Naive thymus-derived CD4-positive, alpha-beta T cell (primary cell): ENCODE data around the gene CHAC1. TPM values are rescaled to one million over a fixed set of nuclear protein-coding genes. Genes with fewer than 3 reads are reported as not detected.

Experiments
- ATAC-seq: fragments of 150-1000 bp; cut with Tn5 transposase; 2 replicates; pipeline ENCODE4 v1.10.0; 2021; ENCODE audit warnings: mild to moderate bottlenecking, moderate library complexity
- CTCF ChIA-PET: fragments of 350-600 bp; sonication (Branson Sonifier 250); formaldehyde crosslinking; loops from one replicate; lab custom pipeline; 2021; ENCODE audit warnings: antibody characterized with exemption; lab: Charles Lee
- POLR2A ChIA-PET: fragments of 350-600 bp; sonication (Branson Sonifier 250); formaldehyde crosslinking; loops from one replicate; lab custom pipeline; 2021; ENCODE audit warnings: antibody characterized with exemption, inconsistent platforms; lab: Charles Lee
- DNase-seq, 9 donors: peaks; one replicate each; pipeline versions ENCODE4 v3.0.0 to v3.0.0-alpha.2; 2020 to 2022; ENCODE audit warnings: mixed read lengths in 1 of 9
- H3K27ac ChIP-seq: one replicate; pipeline ENCODE4 v1.7.0; 2013; ENCODE audit warnings: mild to moderate bottlenecking, low read depth, low read length, moderate library complexity
- H3K27me3 ChIP-seq, 2 donors: one replicate each; pipeline ENCODE4 v1.7.0; 2013; ENCODE audit warnings: low read length in 2 of 2, mild to moderate bottlenecking in 2 of 2, moderate library complexity in 2 of 2; ENCODE audit not compliant: control insufficient read depth in 2 of 2, insufficient read depth in 2 of 2
- H3K36me3 ChIP-seq, 3 experiments: 1 replicate in 2 of 3; 2 replicates in 1 of 3; pipeline ENCODE4 v1.7.0; 2013; ENCODE audit warnings: low read length in 3 of 3, mild to moderate bottlenecking in 3 of 3, moderate library complexity in 1 of 3; ENCODE audit not compliant: insufficient read depth in 3 of 3, control insufficient read depth in 2 of 3
- H3K4me1 ChIP-seq, 2 donors: one replicate each; pipeline ENCODE4 v1.7.0; 2013; ENCODE audit warnings: low read length in 2 of 2, mild to moderate bottlenecking in 2 of 2, moderate library complexity in 1 of 2; ENCODE audit not compliant: control insufficient read depth in 2 of 2, insufficient read depth in 2 of 2
- H3K4me3 ChIP-seq: 2 replicates; pipeline ENCODE4 v1.7.0; 2013; ENCODE audit warnings: mild to moderate bottlenecking, low read length
- H3K9me3 ChIP-seq, 3 experiments: 1 replicate in 2 of 3; 2 replicates in 1 of 3; pipeline ENCODE4 v1.7.0; 2013; ENCODE audit warnings: low read length in 3 of 3; ENCODE audit not compliant: control insufficient read depth in 2 of 3
- H3K27ac Mint-ChIP-seq, 9 donors: one replicate each; pipeline ENCODE4 v1.8.0; 2020 to 2022; ENCODE audit warnings: mixed read lengths in 9 of 9, mild to moderate bottlenecking in 8 of 9, moderate library complexity in 5 of 9, inconsistent platforms in 2 of 9
- H3K27me3 Mint-ChIP-seq, 5 donors: one replicate each; pipeline ENCODE4 v1.8.0; 2021 to 2022; ENCODE audit warnings: mixed read lengths in 5 of 5, mild to moderate bottlenecking in 1 of 5
- H3K36me3 Mint-ChIP-seq, 5 donors: one replicate each; pipeline ENCODE4 v1.8.0; 2020 to 2022; ENCODE audit warnings: mixed read lengths in 5 of 5, mild to moderate bottlenecking in 3 of 5, inconsistent platforms in 1 of 5
- H3K4me1 Mint-ChIP-seq, 7 donors: one replicate each; pipeline ENCODE4 v1.8.0; 2020 to 2022; ENCODE audit warnings: mixed read lengths in 7 of 7, mild to moderate bottlenecking in 3 of 7, inconsistent platforms in 1 of 7
- H3K4me3 Mint-ChIP-seq, 10 donors: one replicate each; pipeline ENCODE4 v1.8.0; 2020 to 2022; ENCODE audit warnings: mild to moderate bottlenecking in 10 of 10, mixed read lengths in 10 of 10, moderate library complexity in 6 of 10, inconsistent platforms in 2 of 10
- H3K9me3 Mint-ChIP-seq, 11 donors: one replicate each; pipeline ENCODE4 v1.8.0; 2020 to 2022; ENCODE audit warnings: mixed read lengths in 11 of 11, mild to moderate bottlenecking in 4 of 11, inconsistent platforms in 1 of 11, moderate library complexity in 1 of 11
- intact Hi-C, 2 donors: fragments of 100-400 bp; cut with micrococcal nuclease; formaldehyde crosslinking; loops; one replicate each; pipeline ENCODE4 v1.15.1; 2023
- polyA plus RNA-seq, 2 donors: library from polyadenylated mRNA; unstranded; fragments of 300-500 nt; fragmentation: Illumina TruSeq; gene quantifications; one replicate each; pipeline ENCODE4 v1.2.3, GENCODE V29; 2021
- total RNA-seq, 6 experiments: library from RNA in 5 of 6; stranded (reverse) in 5 of 6; gene quantifications; 1 replicate in 5 of 6; 2 replicates in 1 of 6; pipeline ENCODE4 v1.2.3 and lab custom pipeline; 2021 to 2026

Gene CHAC1
- total and polyA plus RNA-seq, 7 experiments from 2014 or later, result 0.24 to 5.7 (median 0.86) TPM; not detected in 1

GRCh38 chr15:40995656-40996055 lies 42.4 kb downstream of the CHAC1 start:
- H3K4me1 ChIP-seq, result no peaks in the 10 kb centered on the region
- H3K27ac Mint-ChIP-seq, result peak overlapping the region in 1 of 9 donors; percentile 73
- H3K9me3 ChIP-seq, result no peaks in the 10 kb centered on the region
- DNase-seq, result no peak
- H3K9me3 Mint-ChIP-seq, result no peaks in the 10 kb centered on the region
- H3K36me3 ChIP-seq, result peaks cover 5 to 70% (median 5%) of the 10 kb centered on the region in 3 experiments
- peak; percentile 40 for ATAC-seq
- H3K4me3 ChIP-seq, result no peak overlapping the region
- H3K27me3 ChIP-seq, result no peaks in the 10 kb centered on the region
- peaks cover 0 to 10% (median 0%) of the 10 kb centered on the region in 7 donors for H3K4me1 Mint-ChIP-seq
- CTCF ChIA-PET, result no interaction called here
- POLR2A ChIA-PET, result no interaction called here
- peaks cover 10 to 48% (median 25%) of the 10 kb centered on the region in 5 donors for H3K36me3 Mint-ChIP-seq
- intact Hi-C loops, result no loop called here
- no peak overlapping the region for H3K27ac ChIP-seq
- no peak overlapping the region for H3K4me3 Mint-ChIP-seq
- no peaks in the 10 kb centered on the region for H3K27me3 Mint-ChIP-seq

- DNase-seq, result no peak
- peaks cover 0 to 3% (median 0%) of the 10 kb centered on the region in 7 donors for H3K4me1 Mint-ChIP-seq
- H3K9me3 ChIP-seq, result no peaks in the 10 kb centered on the region
- no peaks in the 10 kb centered on the region for H3K4me1 ChIP-seq
- H3K27me3 ChIP-seq, result no peaks in the 10 kb centered on the region
- no peaks in the 10 kb centered on the region for H3K9me3 Mint-ChIP-seq
- ChIA-PET POLR2A (no interaction called here), CTCF (no interaction called here)
- intact Hi-C loops, result no loop called here
- no peak overlapping the region for H3K27ac Mint-ChIP-seq
- no peak for ATAC-seq
- H3K36me3 ChIP-seq, result peaks cover 0 to 74% (median 5%) of the 10 kb centered on the region in 3 experiments
- H3K27ac ChIP-seq, result no peak overlapping the region
- no peak overlapping the region for H3K4me3 ChIP-seq
- no peak overlapping the region for H3K4me3 Mint-ChIP-seq
- H3K27me3 Mint-ChIP-seq, result no peaks in the 10 kb centered on the region
- peaks cover 5 to 37% (median 14%) of the 10 kb centered on the region in 5 donors for H3K36me3 Mint-ChIP-seq
Observed at GRCh38 chr15:40999190-40999589, 45.9 kb downstream of the CHAC1 start.

GRCh38 chr15:41001524-41002214 lies 48.4 kb downstream of the CHAC1 start:
- Mint-ChIP-seq H3K27ac (peak overlapping the region in 1 of 9 donors; percentile 65), H3K9me3 (no peaks in the 10 kb centered on the region), H3K27me3 (no peaks in the 10 kb centered on the region), H3K4me3 (no peak overlapping the region), H3K4me1 (peaks cover 0 to 2% (median 0%) of the 10 kb centered on the region in 7 donors), H3K36me3 (peaks cover 0 to 39% (median 9%) of the 10 kb centered on the region in 5 donors)
- Histone ChIP-seq H3K27me3 (no peaks in the 10 kb centered on the region), H3K4me1 (no peaks in the 10 kb centered on the region), H3K27ac (no peak overlapping the region), H3K9me3 (no peaks in the 10 kb centered on the region), H3K36me3 (peaks cover 0 to 70% (median 0%) of the 10 kb centered on the region in 3 experiments), H3K4me3 (no peak overlapping the region)
- DNase-seq (no peak), ATAC-seq (no peak)
- intact Hi-C loops, result no loop called here
- ChIA-PET POLR2A (no interaction called here), CTCF (no interaction called here)

- no peaks in the 10 kb centered on the region for H3K27me3 Mint-ChIP-seq
- intact Hi-C loops, result no loop called here
- H3K9me3 ChIP-seq, result no peaks in the 10 kb centered on the region
- ATAC-seq (no peak), DNase-seq (no peak)
- ChIA-PET CTCF (interaction anchor here (0.8 kb wide), 1 partner anchor 64 kb away, joined by 3 read pairs; no protein-coding TSS in a partner anchor), POLR2A (interaction anchor here (0.8 kb wide), 1 partner anchor 95 kb away, joined by 3 read pairs; no protein-coding TSS in a partner anchor)
- H3K27ac Mint-ChIP-seq, result peak overlapping the region in 1 of 9 donors; percentile 6
- H3K27me3 ChIP-seq, result no peaks in the 10 kb centered on the region
- no peak overlapping the region for H3K4me3 ChIP-seq
- no peak overlapping the region for H3K27ac ChIP-seq
- no peak overlapping the region for H3K4me3 Mint-ChIP-seq
- no peaks in the 10 kb centered on the region for H3K4me1 ChIP-seq
- peaks cover 0 to 44% (median 9%) of the 10 kb centered on the region in 5 donors for H3K36me3 Mint-ChIP-seq
- peaks cover 0 to 4% (median 0%) of the 10 kb centered on the region in 7 donors for H3K4me1 Mint-ChIP-seq
- no peaks in the 10 kb centered on the region for H3K9me3 Mint-ChIP-seq
- H3K36me3 ChIP-seq, result peaks cover 0 to 49% (median 0%) of the 10 kb centered on the region in 3 experiments
Observed at GRCh38 chr15:41004490-41004889, 51.2 kb downstream of the CHAC1 start.

Other genes with a start within 250 kb of the CHAC1 start
- gene RMDN3, start 198.2 kb upstream of the CHAC1 start, total RNA-seq, result 10 to 100 TPM; 19.5 to 44.0 (median 31.9) TPM
- 10 to 100 TPM; 15.7 to 20.2 TPM for gene RMDN3, start 198.2 kb upstream of the CHAC1 start, polyA plus RNA-seq
- gene GCHFR, start 189.4 kb upstream of the CHAC1 start, total RNA-seq, result 10 to 100 TPM; 14.5 to 38.3 (median 18.1) TPM
- gene GCHFR, start 189.4 kb upstream of the CHAC1 start, polyA plus RNA-seq, result 10 to 100 TPM; 65.7 to 83.2 TPM
- 1 to 10 TPM in 3 of 5 experiments, under 1 TPM in 2; 0.73 to 2.8 (median 1.3) TPM for gene C15orf62, start 183.5 kb upstream of the CHAC1 start, total RNA-seq
- under 1 TPM; 0.35 to 0.67 TPM for gene C15orf62, start 183.5 kb upstream of the CHAC1 start, polyA plus RNA-seq
- 10 to 100 TPM; 17.9 to 31.9 (median 30.5) TPM for gene ZFYVE19, start 146.4 kb upstream of the CHAC1 start, total RNA-seq
- gene ZFYVE19, start 146.4 kb upstream of the CHAC1 start, polyA plus RNA-seq, result 10 to 100 TPM; 15.7 to 22.7 TPM
- 10 to 100 TPM; 28.8 to 50.9 (median 36.7) TPM for gene DNAJC17, start 146.0 kb upstream of the CHAC1 start, total RNA-seq
- gene DNAJC17, start 146.0 kb upstream of the CHAC1 start, polyA plus RNA-seq, result 10 to 100 TPM; 31.0 to 35.5 TPM
- not detected for gene PPP1R14D, start 124.8 kb upstream of the CHAC1 start, total RNA-seq
- not detected for gene PPP1R14D, start 124.8 kb upstream of the CHAC1 start, polyA plus RNA-seq
- gene SPINT1, start 109.4 kb upstream of the CHAC1 start, total RNA-seq, result 1 to 10 TPM in 4 of 5 experiments, under 1 TPM in 1; 1.00 to 8.9 (median 3.6) TPM
- 1 to 10 TPM; 2.0 to 4.2 TPM for gene SPINT1, start 109.4 kb upstream of the CHAC1 start, polyA plus RNA-seq
- under 1 TPM in 1 of 5 experiments, not detected in 4; 0.39 TPM for gene RHOV, start 79.2 kb upstream of the CHAC1 start, total RNA-seq
- not detected for gene RHOV, start 79.2 kb upstream of the CHAC1 start, polyA plus RNA-seq
- gene VPS18, start 59.0 kb upstream of the CHAC1 start, total RNA-seq, result 10 to 100 TPM; 19.9 to 22.3 (median 20.5) TPM
- 10 to 100 TPM; 15.9 to 25.8 TPM for gene VPS18, start 59.0 kb upstream of the CHAC1 start, polyA plus RNA-seq
- gene DLL4, start 24.1 kb upstream of the CHAC1 start, total RNA-seq, result not detected
- gene DLL4, start 24.1 kb upstream of the CHAC1 start, polyA plus RNA-seq, result not detected
- 10 to 100 TPM; 30.1 to 36.5 (median 32.3) TPM for gene INO80, start 162.8 kb downstream of the CHAC1 start, total RNA-seq
- 10 to 100 TPM in 1 of 2 donors, 1 to 10 TPM in 1; 3.8 to 13.9 TPM for gene INO80, start 162.8 kb downstream of the CHAC1 start, polyA plus RNA-seq